ENCODE results near the gene ATAD3B. TPM values are rescaled to one million over a fixed set of nuclear protein-coding genes. Genes with fewer than 3 reads are reported as not detected.
A peak's percentile ranks its signal among the peaks of the same experiment; 100 is the strongest.

The ATAD3B gene
- total RNA-seq, 2 donors from 2014 or later = 15.4 to 30.9 TPM

- DNase-seq (ENCODE audit: low spot score) (no peak), ATAC-seq (ENCODE audit: insufficient number of reproducible peaks, low FRiP score, low read depth) (no peak)
- Histone ChIP-seq H3K36me3 (no peaks in the 10 kb centered on the region), H3K9me3 (no peaks in the 10 kb centered on the region), H3K4me3 (no peak overlapping the region), H3K4me1 (ENCODE audit: control insufficient read depth in 1 of 2, low read depth in 2 of 2) (peaks cover 15 to 56% of the 10 kb centered on the region in 2 donors), H3K27ac (peak overlapping the region; percentile 26 to 75), H3K27me3 (replicated peaks; ENCODE audit: insufficient read depth) (no peaks in the 10 kb centered on the region)
- TF ChIP-seq, protein P1, sequence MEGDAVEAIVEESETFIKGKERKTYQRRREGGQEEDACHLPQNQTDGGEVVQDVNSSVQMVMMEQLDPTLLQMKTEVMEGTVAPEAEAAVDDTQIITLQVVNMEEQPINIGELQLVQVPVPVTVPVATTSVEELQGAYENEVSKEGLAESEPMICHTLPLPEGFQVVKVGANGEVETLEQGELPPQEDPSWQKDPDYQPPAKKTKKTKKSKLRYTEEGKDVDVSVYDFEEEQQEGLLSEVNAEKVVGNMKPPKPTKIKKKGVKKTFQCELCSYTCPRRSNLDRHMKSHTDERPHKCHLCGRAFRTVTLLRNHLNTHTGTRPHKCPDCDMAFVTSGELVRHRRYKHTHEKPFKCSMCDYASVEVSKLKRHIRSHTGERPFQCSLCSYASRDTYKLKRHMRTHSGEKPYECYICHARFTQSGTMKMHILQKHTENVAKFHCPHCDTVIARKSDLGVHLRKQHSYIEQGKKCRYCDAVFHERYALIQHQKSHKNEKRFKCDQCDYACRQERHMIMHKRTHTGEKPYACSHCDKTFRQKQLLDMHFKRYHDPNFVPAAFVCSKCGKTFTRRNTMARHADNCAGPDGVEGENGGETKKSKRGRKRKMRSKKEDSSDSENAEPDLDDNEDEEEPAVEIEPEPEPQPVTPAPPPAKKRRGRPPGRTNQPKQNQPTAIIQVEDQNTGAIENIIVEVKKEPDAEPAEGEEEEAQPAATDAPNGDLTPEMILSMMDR (IDR thresholded peaks at IDR 0.05) = no peak
Observed at GRCh38 chr1:1431845-1432273, 39.7 kb upstream of the ATAD3B start.

GRCh38 chr1:1432274-1432950, 39.2 kb upstream of the ATAD3B start:
- DNase-seq (ENCODE audit: low spot score) = no peak
- Histone ChIP-seq H3K27ac (peak overlapping the region; percentile 26 to 83), H3K9me3 (no peaks in the 10 kb centered on the region), H3K4me3 (no peak overlapping the region), H3K36me3 (no peaks in the 10 kb centered on the region), H3K4me1 (ENCODE audit: control insufficient read depth in 1 of 2, low read depth in 2 of 2) (peaks cover 15 to 61% of the 10 kb centered on the region in 2 donors), H3K27me3 (replicated peaks; ENCODE audit: insufficient read depth) (no peaks in the 10 kb centered on the region)
- ATAC-seq (ENCODE audit: insufficient number of reproducible peaks, low FRiP score, low read depth) = no peak
- TF ChIP-seq, protein P1 (IDR thresholded peaks at IDR 0.05) = no peak

DNA sequence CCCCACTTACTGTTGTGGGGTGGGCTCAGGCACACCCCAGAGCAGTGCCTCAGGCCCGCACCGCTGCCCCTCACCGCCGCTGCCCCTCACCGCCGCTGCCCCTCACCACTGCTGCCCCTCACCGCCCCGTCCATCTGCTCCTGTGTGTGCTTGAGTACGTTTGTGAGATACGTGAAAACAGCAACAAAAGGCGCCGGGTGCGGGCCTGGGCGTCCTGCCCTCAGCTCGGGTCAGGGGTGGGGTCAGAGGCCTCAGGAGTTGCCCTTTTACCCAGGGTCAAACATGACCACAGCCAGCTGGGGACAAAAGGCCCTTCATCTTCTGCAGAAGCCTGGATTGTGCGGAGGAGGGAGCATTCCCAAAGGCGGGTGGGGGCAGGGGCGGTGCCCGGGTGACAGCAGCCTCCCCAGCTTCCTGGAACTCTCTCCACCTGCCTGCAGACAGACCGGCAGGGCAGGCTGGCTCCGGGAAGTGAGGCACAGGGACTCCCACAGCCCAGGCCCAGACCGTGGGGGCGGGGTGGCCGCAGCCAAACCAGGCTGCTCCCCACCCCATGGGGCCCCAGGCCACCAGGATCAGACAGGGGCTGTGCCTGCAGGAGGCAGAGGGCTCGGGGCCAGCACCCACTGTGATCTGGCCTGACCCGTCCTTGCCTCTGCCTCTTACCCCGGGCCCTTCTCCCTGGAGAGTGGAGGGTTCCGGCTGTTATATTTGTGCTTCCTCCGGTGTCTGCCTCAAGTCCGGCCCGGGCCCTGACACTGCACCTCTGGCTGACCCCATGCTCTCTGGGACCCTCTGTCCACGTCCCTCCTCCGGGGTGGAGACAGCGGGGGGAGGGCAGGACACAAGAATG, 38.4 kb upstream of the ATAD3B start:
- Histone ChIP-seq H3K36me3 (no peaks in the 10 kb centered on the region), H3K27me3 (replicated peaks; ENCODE audit: insufficient read depth) (no peaks in the 10 kb centered on the region), H3K4me1 (ENCODE audit: control insufficient read depth in 1 of 2, low read depth in 2 of 2) (peaks cover 15 to 58% of the 10 kb centered on the region in 2 donors), H3K9me3 (no peaks in the 10 kb centered on the region), H3K4me3 (peak overlapping the region; percentile 7), H3K27ac (peak overlapping the region; percentile 68 to 83)
- TF ChIP-seq, protein P1 (IDR thresholded peaks at IDR 0.05) = no peak
- DNase-seq (ENCODE audit: low spot score) (no peak), ATAC-seq (ENCODE audit: insufficient number of reproducible peaks, low FRiP score, low read depth) (no peak)

- peak overlapping the region; percentile 7 for H3K4me3 ChIP-seq
- peak overlapping the region; percentile 68 to 83 for H3K27ac ChIP-seq
- H3K9me3 ChIP-seq = no peaks in the 10 kb centered on the region
- DNase-seq (ENCODE audit: low spot score) (no peak), ATAC-seq (ENCODE audit: insufficient number of reproducible peaks, low FRiP score, low read depth) (no peak)
- H3K4me1 ChIP-seq (ENCODE audit: control insufficient read depth in 1 of 2, low read depth in 2 of 2) = peaks cover 15 to 58% of the 10 kb centered on the region in 2 donors
- TF ChIP-seq, protein P1 (IDR thresholded peaks at IDR 0.05) = no peak
- no peaks in the 10 kb centered on the region for H3K36me3 ChIP-seq
- no peaks in the 10 kb centered on the region for H3K27me3 ChIP-seq (replicated peaks; ENCODE audit: insufficient read depth)
Observed at GRCh38 chr1:1433804-1434130, 37.8 kb upstream of the ATAD3B start.

DNA sequence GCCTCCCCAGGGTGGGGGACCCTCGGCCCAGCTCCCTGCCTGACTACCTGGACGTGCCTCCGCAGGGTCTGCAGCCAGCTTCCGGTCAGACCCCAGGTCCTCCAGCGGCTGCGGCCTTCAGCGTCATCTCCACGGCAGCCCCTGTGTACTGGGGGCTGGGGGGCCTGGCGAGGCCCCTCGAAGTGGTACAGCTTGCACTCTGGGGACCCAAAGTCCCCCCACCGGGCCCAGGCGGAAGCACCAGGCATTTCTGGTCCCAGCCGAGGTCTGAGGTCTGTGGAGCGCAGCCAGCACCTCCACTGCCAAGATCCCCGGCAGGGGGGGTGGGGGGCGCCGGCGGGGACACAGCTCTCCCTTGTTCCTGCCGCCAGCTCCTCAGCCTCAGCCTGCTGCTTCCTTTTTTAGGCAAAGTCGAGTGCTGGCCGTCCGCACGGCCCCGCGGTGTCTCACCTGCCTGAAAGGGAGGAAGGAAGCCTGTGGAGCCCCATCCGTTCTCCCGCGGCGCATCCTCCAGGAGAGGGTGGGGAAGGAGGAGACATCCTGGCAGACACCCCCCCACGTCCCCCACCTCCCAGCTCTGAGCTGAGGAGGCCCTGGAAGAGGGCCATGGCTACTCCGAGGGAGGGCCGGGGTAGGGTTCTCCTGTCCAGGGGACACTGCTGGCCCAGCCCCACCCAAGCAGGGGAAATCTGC, 37.3 kb upstream of the ATAD3B start:
- Histone ChIP-seq H3K4me1 (ENCODE audit: control insufficient read depth in 1 of 2, low read depth in 2 of 2) (peaks cover 15 to 58% of the 10 kb centered on the region in 2 donors), H3K36me3 (no peaks in the 10 kb centered on the region), H3K27ac (peak overlapping the region; percentile 68 to 83), H3K27me3 (replicated peaks; ENCODE audit: insufficient read depth) (no peaks in the 10 kb centered on the region), H3K9me3 (no peaks in the 10 kb centered on the region), H3K4me3 (peak overlapping the region; percentile 69)
- DNase-seq (ENCODE audit: low spot score) (no peak), ATAC-seq (ENCODE audit: insufficient number of reproducible peaks, low FRiP score, low read depth) (no peak)
- TF ChIP-seq, protein P1 (IDR thresholded peaks at IDR 0.05) = no peak

All from thoracic aorta (tissue), 2 donors.